Right cardiac atrium (tissue), 5 donors: Measurements from ENCODE around the gene SENP6. TPM values are rescaled to one million over a fixed set of nuclear protein-coding genes. Genes with fewer than 3 reads are reported as not detected.

Experiments used
- polyA plus RNA-seq: library from polyadenylated mRNA; stranded (reverse); fragments of 200-250 nt; gene quantifications from one replicate; pipeline ENCODE4 v1.2.3, GENCODE V29; 2013
- total RNA-seq, 4 donors: library from RNA; stranded (reverse); fragmentation: NEBNext Ultra II Directional; extraction: Animal tissue kit (Norgen Biotek cat#: 25700); gene quantifications; one replicate each; pipeline ENCODE4 v1.2.1, GENCODE V29; 2021
- donor health status: healthy with polysubstance abuse.
- donor health status: DM: no; HTN: yes; CAD: no.
- donor health status: DM: no; HTN: no; CAD: no.
- donor health status: DM: no; HTN: yes; CAD: no; lungs with severe emphysema.
- donor health status: DM: yes; HTN: yes; CAD: no.

The SENP6 gene
- total and polyA plus RNA-seq, 5 donors, result 23.0 to 76.5 (median 63.3) TPM

Other genes with a start within 250 kb of the SENP6 start
- gene FILIP1, start 108.1 kb upstream of the SENP6 start, total RNA-seq, result 100 to 1,000 TPM; 110 to 131 (median 118) TPM
- gene FILIP1, start 108.1 kb upstream of the SENP6 start, polyA plus RNA-seq, result 39.1 TPM
- gene MYO6, start 147.4 kb downstream of the SENP6 start, total RNA-seq, result 1 to 10 TPM; 7.1 to 9.0 (median 7.9) TPM
- gene MYO6, start 147.4 kb downstream of the SENP6 start, polyA plus RNA-seq, result 3.3 TPM